Epithelial cell of umbilical artery (primary cell): ENCODE results near the gene PRMT5. TPM values are rescaled to one million over a fixed set of nuclear protein-coding genes. Genes with fewer than 3 reads are reported as not detected.

ENCODE experiments used
- total RNA-seq: library from RNA; depleted of rRNA; stranded (reverse); fragments of >200 nt; gene quantifications from 2 replicates; pipeline ENCODE4 v1.2.3, GENCODE V29; 2014

PRMT5 gene
- 61.9 and 88.7 TPM in 2 replicates for total RNA-seq

DNA sequence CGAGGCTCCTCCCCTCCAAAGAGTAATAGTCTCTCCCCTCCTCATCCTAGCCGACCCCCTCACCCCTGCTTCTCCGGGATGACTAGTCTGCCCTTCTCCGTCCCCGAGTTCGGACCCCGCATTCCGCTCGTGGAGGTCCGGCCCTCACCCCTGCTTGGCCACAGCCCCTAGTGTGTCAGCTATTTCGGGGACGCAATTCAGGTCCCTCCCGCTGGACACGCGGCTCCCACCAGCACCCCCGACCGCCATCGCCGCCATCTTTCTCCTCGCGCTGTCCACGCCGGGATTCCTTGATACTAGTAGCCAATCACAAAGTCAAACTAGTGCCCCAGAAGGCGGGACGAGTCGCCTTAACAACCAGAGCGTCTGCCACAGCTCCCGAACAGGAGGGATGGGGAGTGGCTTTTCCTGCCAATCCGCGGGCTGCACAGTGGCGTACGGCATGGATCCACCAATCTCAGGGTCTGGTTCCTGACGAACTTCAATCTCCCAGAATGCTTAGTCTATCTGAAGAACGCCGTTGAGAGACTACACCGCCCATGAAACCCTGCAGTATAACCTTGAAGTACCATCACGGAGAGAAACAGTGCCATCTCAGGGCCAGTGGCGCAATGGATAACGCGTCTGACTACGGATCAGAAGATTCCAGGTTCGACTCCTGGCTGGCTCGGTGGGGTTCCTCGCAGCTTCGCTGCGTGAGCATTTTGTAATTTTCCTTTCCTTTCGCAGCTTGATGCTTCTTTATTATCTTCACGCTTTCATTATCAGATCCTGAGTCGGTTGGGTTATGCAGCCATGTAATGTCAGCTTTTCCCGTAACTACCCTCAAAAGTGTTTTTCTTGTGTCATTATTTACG lies at the start of gene PRMT5:
Gene PRMT5, minus strand, starts transcription at position 273 of the 857 bp plus-strand sequence. Its CDS starts 15 bp downstream, at position 258.

DNA sequence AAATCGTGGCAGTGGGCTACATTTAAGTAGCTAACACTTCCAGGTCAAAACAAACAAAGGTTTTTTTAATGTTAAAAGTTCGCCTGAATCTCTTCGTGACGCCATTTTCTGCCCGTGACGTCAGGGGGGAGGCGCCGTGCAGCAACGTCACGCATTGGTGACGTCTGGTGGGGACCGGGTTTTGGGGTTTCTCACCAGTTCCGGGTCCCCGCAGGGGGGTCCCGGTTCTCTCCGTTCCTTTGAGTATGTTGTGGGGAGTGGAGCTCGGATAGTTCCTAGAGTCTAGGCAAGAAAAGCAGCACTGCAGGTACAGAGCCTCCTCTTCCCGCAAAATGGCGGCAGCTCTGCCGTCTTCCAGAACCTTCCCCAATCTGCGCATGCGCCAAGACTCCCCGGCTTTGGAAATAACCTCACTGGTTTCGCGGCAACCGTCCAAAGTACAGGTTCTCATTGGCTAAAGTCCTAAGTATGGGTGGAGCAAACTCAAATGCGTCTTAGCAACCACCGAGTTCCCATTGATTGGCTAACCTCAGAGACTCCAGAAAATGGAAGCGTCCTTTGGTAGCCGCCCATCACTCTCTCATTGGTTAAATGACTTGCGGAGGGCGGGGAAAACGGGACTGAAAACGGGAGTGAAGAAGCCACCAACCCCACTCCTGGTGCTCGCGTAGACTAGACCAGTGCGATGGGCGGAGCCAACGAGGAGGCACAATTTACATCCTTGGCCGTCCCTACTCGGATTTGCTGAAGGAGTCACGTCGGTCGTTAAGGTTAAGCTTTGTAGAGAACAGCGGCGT lies 10.2 kb downstream of the PRMT5 start, which contains the start of gene RBM23:
Gene RBM23, minus strand, starts transcription at position 346 of the 797 bp plus-strand sequence.

DNA sequence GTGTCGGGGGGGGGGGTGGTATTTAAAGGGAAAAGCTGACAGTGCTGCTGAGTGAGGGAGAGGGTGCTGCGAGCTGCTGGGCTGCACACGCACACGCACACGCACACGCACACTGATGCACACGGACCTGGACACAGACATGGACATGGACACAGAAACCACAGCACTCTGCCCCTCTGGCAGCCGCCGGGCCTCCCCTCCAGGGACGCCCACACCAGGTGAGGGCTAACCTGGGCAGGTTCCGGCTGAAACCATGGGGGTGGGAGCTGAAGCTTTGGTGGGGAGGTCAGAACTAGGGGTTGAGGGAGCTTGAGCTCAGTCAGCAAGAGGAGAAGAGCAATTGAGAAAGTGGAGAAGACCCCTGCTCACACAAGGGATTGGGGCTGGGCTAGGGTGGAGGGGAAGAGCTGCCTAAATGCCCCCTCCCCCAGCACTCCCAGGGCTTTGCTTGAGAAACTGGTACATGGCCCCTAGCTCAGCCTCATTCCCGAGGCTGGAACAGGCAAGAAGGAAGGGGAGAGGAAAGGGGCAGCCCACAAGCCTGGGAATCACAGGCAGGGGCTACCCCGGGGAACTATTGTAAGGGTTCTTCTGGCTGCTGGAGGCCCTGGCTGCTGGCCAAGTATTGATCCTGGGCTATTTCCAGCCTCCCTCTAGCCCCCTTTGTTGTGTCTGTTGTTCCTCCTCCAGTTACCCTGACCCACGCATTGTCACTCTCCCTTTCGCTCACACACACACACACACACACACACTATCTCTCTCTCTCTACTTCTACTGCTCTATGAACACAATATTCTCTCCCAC lies 45.8 kb downstream of the PRMT5 start, which contains the start of gene REM2:
Gene REM2, plus strand, starts transcription at position 50 of the 804 bp plus-strand sequence. Its CDS starts 66 bp downstream, at position 116.

DNA sequence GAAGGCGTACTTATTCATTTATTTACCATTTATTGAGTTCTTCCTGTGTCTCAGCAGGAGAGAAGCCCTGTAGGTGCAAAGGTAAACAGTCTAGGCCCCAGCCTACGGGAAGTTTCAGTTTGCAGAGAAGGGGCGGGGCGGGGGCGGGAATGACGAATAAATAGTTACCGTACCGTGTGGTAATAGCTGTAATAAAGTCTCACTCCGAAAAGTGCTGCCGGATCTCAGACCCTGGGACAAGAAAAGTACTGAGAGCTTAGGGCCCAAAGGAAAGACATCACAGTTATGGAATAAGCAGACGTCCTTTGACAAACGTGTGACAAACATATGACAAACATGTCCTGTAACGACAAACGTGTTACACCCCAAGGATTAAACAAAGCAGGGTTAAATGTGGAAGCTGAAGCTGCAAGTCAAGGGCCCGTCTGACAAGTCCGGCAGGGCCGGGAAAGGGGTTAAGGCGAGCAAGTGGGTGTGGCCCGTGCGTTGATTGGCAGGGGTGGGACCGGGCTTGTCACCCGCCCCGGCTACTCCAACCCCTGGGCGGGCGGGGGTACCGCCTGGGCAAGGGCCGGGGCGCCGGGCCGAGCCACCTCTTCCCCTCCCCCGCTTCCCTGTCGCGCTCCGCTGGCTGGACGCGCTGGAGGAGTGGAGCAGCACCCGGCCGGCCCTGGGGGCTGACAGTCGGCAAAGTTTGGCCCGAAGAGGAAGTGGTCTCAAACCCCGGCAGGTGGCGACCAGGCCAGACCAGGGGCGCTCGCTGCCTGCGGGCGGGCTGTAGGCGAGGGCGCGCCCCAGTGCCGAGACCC lies 57.7 kb downstream of the PRMT5 start, which contains the start of gene LRP10:
Gene LRP10, plus strand, starts transcription at position 517 of the 809 bp plus-strand sequence. CDS start 564 bp downstream, outside the sequence.

Other genes with a start within 250 kb of the PRMT5 start
- gene OXA1L, start 162.7 kb downstream of the PRMT5 start, total RNA-seq = 57.8 and 90.7 TPM in 2 replicates
- gene SLC7A7, start 113.9 kb downstream of the PRMT5 start, total RNA-seq = 10.1 and 23.3 TPM in 2 replicates
- gene MRPL52, start 99.5 kb downstream of the PRMT5 start, total RNA-seq = 87.1 and 108 TPM in 2 replicates
- gene MMP14, start 92.8 kb downstream of the PRMT5 start, total RNA-seq = 251 and 265 TPM in 2 replicates
- gene LRP10, start 57.6 kb downstream of the PRMT5 start, total RNA-seq = 37.5 and 40.0 TPM in 2 replicates
- under 0.01 TPM in 1 of 2 replicates, not detected in the other for gene REM2, start 46.2 kb downstream of the PRMT5 start, total RNA-seq
- gene RBM23, start 10.2 kb downstream of the PRMT5 start, total RNA-seq = 53.6 and 188 TPM in 2 replicates
- gene HAUS4, start 27.7 kb upstream of the PRMT5 start, total RNA-seq = 56.8 and 67.9 TPM in 2 replicates
- gene AJUBA, start 53.2 kb upstream of the PRMT5 start, total RNA-seq = 53.6 and 89.1 TPM in 2 replicates
- gene C14orf93, start 80.8 kb upstream of the PRMT5 start, total RNA-seq = 4.5 and 5.6 TPM in 2 replicates
- gene PSMB5, start 105.5 kb upstream of the PRMT5 start, total RNA-seq = 287 and 492 TPM in 2 replicates
- gene PSMB11, start 112.8 kb upstream of the PRMT5 start, total RNA-seq = not detected in 2 replicates
- gene CDH24, start 128.1 kb upstream of the PRMT5 start, total RNA-seq = 7.5 and 12.5 TPM in 2 replicates
- gene ACIN1, start 165.8 kb upstream of the PRMT5 start, total RNA-seq = 57.5 and 65.7 TPM in 2 replicates
- 48.7 and 60.8 TPM in 2 replicates for gene C14orf119, start 166.1 kb upstream of the PRMT5 start, total RNA-seq
- gene CIROP, start 175.6 kb upstream of the PRMT5 start, total RNA-seq = not detected in 2 replicates
- gene CEBPE, start 189.9 kb upstream of the PRMT5 start, total RNA-seq = not detected in 2 replicates